AG09319 (cell line): ENCODE data around the gene SPATA9.
A peak's percentile ranks its signal among the peaks of the same experiment; 100 is the strongest.

Experiments
- DNase-seq: peaks from one replicate; pipeline ENCODE4 v3.0.0-alpha.2; 2010; ENCODE audit warnings: low read depth; ENCODE audit errors: extremely low read depth
- CTCF ChIP-seq: IDR thresholded peaks from 2 replicates; pipeline ENCODE4 v1.5.1; 2011; ENCODE audit warnings: low read depth, mild to moderate bottlenecking, inconsistent platforms, low read length, moderate library complexity

The SPATA9 gene

GRCh38 chr5:95668728-95669127 is 14.1 kb downstream of the SPATA9 start:
- TF ChIP-seq CTCF: no peak
- DNase-seq: no peak

- DNase-seq: no peak
- TF ChIP-seq CTCF: no peak
Measured at GRCh38 chr5:95668216-95668615, 14.6 kb downstream of the SPATA9 start.

GRCh38 chr5:95667678-95668077 is 15.1 kb downstream of the SPATA9 start:
- DNase-seq: no peak
- TF ChIP-seq CTCF: no peak

GRCh38 chr5:95667061-95667618 is 15.7 kb downstream of the SPATA9 start:
- DNase-seq: no peak
- TF ChIP-seq CTCF: no peak

GRCh38 chr5:95664204-95664786 is 18.5 kb downstream of the SPATA9 start:
- no peak for DNase-seq

GRCh38 chr5:95662946-95663345 is 19.8 kb downstream of the SPATA9 start:
- DNase-seq: no peak

More at GRCh38 chr5:95664204-95664786, 18.5 kb downstream of the SPATA9 start:
- peak; percentile 76 for TF ChIP-seq CTCF

More at GRCh38 chr5:95662946-95663345, 19.8 kb downstream of the SPATA9 start:
- no peak for TF ChIP-seq CTCF
